HAP-1 (cell line): Measurements from ENCODE around the gene TGFBR1.

Source experiments
- DNase-seq, 2 experiments: peaks; one replicate each; pipeline ENCODE4 v3.0.0-alpha.2; 2016 to 2020; ENCODE audit warnings: low spot score in 2 of 2
- H3K27me3 ChIP-seq: fragments of 250-450 bp; sonication (Bioruptor Pico); 2 replicates; pipeline ENCODE4 v1.5.1; 2020; ENCODE audit warnings: low read depth, mild to moderate bottlenecking, moderate library complexity
- H3K36me3 ChIP-seq: fragments of 250-450 bp; sonication (Bioruptor Pico); replicated peaks from 2 replicates; pipeline ENCODE4 v1.5.1; 2020; ENCODE audit warnings: mild to moderate bottlenecking
- H3K4me1 ChIP-seq: fragments of 250-450 bp; sonication (Bioruptor Pico); 2 replicates; pipeline ENCODE4 v1.5.1; 2020; ENCODE audit warnings: mild to moderate bottlenecking
- H3K4me3 ChIP-seq: fragments of 250-450 bp; sonication (Bioruptor Pico); 2 replicates; pipeline ENCODE4 v1.5.1; 2020; ENCODE audit warnings: mild to moderate bottlenecking, moderate library complexity
- H3K9me3 ChIP-seq: fragments of 250-450 bp; sonication (Bioruptor Pico); 2 replicates; pipeline ENCODE4 v1.5.1; 2020; ENCODE audit warnings: mild to moderate bottlenecking, moderate library complexity
- in situ Hi-C: fragments of 300-500 bp; cut with MboI; formaldehyde crosslinking; loops from 3 replicates; pipeline ENCODE4 v1.14.3; 2020; ENCODE audit warnings: low sequenced_read_pairs, inconsistent platforms, mixed read lengths

Gene TGFBR1

DNA sequence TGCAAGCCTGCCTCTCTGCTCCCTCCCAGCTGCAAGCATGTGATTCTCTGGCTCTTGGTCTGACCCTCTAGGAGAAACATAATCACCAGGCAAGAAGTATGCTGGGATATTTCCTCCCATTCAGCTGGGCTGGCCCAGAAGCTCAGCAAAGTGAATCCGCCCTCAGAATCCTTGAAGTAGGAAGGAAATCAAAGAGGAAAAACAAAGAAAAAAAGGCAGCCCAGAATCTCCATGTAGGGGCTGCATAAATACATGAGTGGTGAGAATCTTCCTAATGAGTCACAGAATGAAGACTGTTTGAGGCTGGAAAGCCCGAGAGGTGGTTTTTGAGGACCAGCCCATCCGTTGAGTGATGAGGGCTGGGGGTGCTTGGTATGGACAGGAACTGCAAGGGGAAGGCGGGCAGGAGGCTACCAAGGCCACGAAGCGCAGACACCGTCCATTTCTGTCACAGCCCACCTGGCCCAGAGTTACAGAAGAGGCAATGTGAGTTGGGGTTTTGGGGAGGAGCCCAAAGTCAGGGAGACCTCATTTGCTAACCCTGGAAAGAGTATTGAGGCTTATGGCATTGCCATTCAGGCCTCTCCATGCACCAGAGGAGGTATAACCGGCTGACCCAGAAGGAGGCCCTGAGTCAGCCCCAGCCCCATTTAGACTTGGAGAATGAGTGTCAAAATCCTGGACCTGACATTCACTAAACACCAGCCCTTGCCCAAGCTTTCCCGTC lies 33.4 kb upstream of the TGFBR1 start:
- H3K27me3 ChIP-seq, result no peaks in the 10 kb centered on the region
- H3K4me1 ChIP-seq, result no peaks in the 10 kb centered on the region
- no peak for DNase-seq
- no peak overlapping the region for H3K4me3 ChIP-seq
- H3K36me3 ChIP-seq, result no peaks in the 10 kb centered on the region
- in situ Hi-C loops, result no loop called here
- H3K9me3 ChIP-seq, result no peaks in the 10 kb centered on the region

DNA sequence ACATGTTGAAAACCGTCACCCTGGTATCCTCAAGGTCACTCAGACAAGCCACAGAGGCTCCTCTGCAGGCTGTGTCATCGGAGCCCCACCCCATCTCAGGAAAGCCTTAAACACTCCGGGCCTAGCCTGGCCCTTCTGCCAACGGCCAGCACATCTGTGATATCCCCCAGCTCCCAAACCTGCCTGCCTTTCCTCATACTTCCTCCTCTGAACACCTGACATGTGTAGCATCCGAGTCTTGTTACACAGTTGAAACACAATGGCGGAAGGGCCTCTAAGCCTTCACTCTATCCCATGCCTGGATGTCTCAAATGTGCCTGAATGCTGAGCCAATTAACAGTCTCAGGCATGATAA lies 32.9 kb upstream of the TGFBR1 start:
- no peaks in the 10 kb centered on the region for H3K4me1 ChIP-seq
- H3K27me3 ChIP-seq, result no peaks in the 10 kb centered on the region
- H3K36me3 ChIP-seq, result no peaks in the 10 kb centered on the region
- H3K4me3 ChIP-seq, result no peak overlapping the region
- in situ Hi-C loops, result no loop called here
- no peak for DNase-seq
- no peaks in the 10 kb centered on the region for H3K9me3 ChIP-seq

DNA sequence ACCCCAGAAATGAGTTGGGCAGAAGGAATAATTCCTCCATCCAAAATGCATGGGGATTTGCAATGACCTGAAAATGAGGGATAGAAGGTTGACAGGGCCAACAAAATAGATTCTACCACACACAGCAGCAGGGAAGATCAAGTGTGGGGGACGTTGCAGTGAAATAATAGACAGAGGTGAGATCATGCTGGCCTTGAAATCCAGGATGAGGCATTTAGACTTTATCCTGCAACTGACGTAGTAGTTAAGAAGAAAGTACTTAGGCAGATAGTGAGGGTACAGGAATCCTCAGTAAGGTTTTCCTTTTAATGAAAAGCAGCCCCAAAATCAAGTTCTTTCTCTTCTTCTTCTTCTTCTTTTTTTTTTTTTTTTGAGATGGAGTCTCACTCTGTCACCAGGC lies 31.6 kb upstream of the TGFBR1 start:
- H3K4me3 ChIP-seq, result no peak overlapping the region
- no peaks in the 10 kb centered on the region for H3K36me3 ChIP-seq
- H3K4me1 ChIP-seq, result no peaks in the 10 kb centered on the region
- in situ Hi-C loops, result no loop called here
- H3K9me3 ChIP-seq, result no peaks in the 10 kb centered on the region
- H3K27me3 ChIP-seq, result no peaks in the 10 kb centered on the region
- DNase-seq, result no peak

DNA sequence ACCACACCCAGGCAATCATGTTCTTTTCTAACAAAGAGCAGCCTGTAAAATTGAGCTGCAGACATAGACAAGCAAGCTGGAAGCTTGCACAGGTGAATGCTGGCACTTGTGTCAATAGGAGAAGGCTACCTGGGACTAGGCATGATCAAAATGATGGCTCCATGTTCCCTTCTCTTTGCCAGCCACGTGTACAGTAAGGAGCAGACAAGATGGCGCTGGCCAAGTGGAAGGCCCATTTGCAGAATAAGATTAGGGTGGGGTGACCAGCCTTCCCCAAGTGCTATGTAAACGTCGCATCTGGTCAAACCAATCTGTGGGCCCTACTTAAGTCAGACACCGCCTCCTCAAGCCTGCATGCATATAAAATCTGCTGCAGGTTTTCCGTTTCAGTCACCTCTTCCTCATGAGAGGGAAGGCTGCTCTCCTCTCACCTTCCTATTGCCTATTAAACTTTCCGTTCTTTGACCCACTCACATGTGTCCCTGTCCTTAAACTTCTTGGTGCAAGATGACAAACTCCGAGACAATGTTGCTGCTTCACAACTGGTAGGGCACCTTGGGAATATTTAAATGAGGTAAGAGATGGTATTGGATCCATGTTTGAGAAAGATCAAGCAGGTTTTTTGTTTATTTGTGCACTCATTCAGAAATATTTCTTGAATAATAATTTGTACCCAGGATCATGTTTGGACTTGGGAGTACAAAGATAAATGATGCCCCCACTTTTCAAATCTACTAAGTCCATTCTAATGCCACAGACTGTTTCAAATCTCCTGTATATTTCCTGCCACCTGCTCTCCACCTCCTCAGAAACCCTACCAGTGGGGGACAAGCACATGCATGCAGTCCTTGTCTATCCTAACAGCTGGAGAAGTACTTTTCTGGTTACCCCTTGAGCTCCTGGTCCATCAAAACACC lies 30.7 kb upstream of the TGFBR1 start:
- no peaks in the 10 kb centered on the region for H3K36me3 ChIP-seq
- H3K4me3 ChIP-seq, result no peak overlapping the region
- no peaks in the 10 kb centered on the region for H3K4me1 ChIP-seq
- DNase-seq, result no peak
- no peaks in the 10 kb centered on the region for H3K9me3 ChIP-seq
- in situ Hi-C loops, result no loop called here
- no peaks in the 10 kb centered on the region for H3K27me3 ChIP-seq

DNA sequence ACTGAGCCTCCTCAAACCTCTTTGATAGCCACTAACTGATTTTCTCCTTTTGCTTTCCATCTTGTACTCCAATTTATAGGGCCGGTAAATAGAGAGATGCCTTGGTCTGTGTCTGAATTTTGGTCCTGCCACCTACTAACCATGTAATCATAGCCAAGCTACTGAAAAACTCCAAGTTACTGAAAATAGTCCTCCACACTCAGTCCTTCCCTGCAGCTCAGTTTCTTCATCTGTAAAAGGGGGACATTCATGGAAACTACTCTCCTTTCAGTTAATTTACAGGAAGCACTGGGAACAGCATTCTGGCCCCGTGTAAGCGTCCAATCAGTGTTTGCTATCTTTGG lies 30.0 kb upstream of the TGFBR1 start:
- H3K4me1 ChIP-seq, result no peaks in the 10 kb centered on the region
- no peak overlapping the region for H3K4me3 ChIP-seq
- H3K36me3 ChIP-seq, result no peaks in the 10 kb centered on the region
- no peaks in the 10 kb centered on the region for H3K27me3 ChIP-seq
- H3K9me3 ChIP-seq, result no peaks in the 10 kb centered on the region
- in situ Hi-C loops, result no loop called here
- DNase-seq, result no peak

DNA sequence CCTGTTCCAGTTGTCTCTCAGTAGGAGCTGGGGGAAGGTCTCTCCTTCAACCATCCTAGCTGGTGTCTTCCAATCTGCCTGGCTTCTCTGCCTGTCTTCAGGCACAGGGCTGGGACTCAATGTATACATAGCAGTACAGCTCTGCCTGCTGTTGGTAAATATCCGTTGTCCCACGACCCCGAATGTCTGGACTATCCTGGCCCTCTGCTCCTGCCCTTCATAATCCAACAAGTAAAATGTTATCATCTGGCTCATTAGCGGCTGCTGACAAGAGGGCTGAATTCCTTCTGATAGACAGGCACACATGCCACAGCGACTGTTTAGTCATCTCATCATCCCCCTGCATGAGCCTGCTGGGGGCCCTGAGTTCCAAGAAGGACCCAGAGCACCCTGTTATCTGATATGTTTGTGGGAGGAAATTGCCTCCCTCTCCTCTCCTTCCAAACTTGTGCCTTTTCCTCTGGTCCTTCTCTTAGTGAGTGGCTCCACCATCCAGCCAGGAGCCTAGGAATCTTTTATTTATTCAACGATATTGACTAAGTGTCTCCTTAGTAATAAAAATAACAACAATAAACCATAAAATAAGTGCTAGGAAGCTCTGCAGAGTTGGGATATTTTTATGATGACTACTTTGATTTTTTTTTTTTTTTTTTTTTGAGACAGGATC lies 29.5 kb upstream of the TGFBR1 start:
- Histone ChIP-seq H3K4me3 (no peak overlapping the region), H3K36me3 (no peaks in the 10 kb centered on the region), H3K27me3 (no peaks in the 10 kb centered on the region), H3K4me1 (no peaks in the 10 kb centered on the region), H3K9me3 (no peaks in the 10 kb centered on the region)
- in situ Hi-C loops, result no loop called here
- no peak for DNase-seq

DNA sequence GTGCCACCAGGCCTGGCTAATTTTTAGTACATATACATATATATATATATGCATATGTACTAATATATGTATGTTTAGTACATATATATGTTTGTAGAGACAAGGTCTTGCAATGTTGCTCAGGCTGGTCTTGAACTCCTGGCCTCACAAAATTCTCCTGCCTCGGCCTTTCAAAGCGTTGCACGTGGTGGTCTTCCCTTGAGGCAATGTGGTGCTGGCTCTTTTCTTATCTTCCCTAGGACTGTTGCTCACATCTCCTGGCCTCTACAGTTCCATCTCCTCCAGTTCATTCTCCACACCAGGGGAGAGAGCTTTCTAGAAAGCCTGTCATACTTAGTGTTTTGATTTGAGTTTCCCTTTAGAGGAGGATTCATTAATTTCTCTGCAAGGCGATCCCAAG lies 28.9 kb upstream of the TGFBR1 start:
- no peaks in the 10 kb centered on the region for H3K27me3 ChIP-seq
- no peaks in the 10 kb centered on the region for H3K9me3 ChIP-seq
- DNase-seq, result no peak
- in situ Hi-C loops, result no loop called here
- H3K36me3 ChIP-seq, result no peaks in the 10 kb centered on the region
- H3K4me1 ChIP-seq, result no peaks in the 10 kb centered on the region
- H3K4me3 ChIP-seq, result no peak overlapping the region

DNA sequence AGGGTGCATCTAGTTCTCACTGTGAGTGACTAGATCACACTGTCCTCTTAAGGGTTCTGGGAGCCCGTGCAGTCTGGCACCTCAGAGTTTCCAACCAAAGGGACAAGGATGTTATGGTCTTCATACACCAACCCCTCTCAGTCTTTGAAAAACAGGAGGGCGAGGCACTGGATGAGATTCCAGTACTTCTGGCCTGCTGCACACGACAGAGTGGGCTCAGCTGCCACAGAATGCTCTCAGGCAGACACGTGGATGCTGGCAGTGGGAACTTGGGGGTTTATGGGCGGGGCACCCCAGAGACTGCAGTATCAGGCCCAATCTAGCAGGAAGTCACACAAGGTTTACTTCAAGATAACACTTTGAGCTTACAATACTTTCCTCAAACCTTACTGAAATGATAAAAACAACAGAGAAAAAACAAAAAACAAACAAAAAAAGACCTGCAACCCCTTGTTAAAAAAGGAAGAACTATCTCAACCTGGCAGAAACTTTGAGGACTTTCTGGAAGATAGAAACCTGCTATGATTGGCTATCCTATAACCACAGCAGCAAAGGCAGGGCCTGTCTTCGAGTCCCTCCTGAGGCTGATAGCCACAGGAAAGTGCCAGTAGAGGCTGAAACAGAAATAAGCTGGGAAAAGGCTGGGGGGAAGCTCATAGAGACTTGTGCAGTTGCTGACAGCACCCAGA lies 28.3 kb upstream of the TGFBR1 start:
- H3K9me3 ChIP-seq, result no peaks in the 10 kb centered on the region
- no peaks in the 10 kb centered on the region for H3K27me3 ChIP-seq
- in situ Hi-C loops, result no loop called here
- no peak for DNase-seq
- H3K4me3 ChIP-seq, result no peak overlapping the region
- H3K36me3 ChIP-seq, result no peaks in the 10 kb centered on the region
- H3K4me1 ChIP-seq, result no peaks in the 10 kb centered on the region

DNA sequence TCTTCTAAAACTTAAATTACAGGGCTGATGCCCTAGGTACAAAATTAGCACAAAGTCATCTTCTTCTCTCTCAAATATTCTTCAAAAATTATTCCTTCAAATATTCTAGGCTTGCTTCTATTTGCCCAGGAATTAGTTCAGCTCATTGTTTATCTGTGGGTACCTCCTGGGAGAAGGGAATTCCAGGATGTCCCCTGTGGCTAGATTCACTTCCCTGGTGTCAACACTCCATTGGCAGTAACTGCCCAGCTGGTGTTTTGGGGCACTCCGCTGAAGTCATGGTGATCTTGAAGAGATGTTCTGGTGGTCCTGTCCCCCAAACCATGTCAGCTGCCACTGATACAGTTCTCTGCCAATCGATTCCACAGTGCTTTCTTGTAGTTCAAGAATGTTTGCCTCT lies 26.2 kb upstream of the TGFBR1 start:
- Histone ChIP-seq H3K9me3 (no peaks in the 10 kb centered on the region), H3K27me3 (no peaks in the 10 kb centered on the region; the same call in 1 of the 2 replicates), H3K36me3 (no peaks in the 10 kb centered on the region), H3K4me1 (no peaks in the 10 kb centered on the region), H3K4me3 (no peak overlapping the region)
- DNase-seq, result no peak
- in situ Hi-C loops, result no loop called here

DNA sequence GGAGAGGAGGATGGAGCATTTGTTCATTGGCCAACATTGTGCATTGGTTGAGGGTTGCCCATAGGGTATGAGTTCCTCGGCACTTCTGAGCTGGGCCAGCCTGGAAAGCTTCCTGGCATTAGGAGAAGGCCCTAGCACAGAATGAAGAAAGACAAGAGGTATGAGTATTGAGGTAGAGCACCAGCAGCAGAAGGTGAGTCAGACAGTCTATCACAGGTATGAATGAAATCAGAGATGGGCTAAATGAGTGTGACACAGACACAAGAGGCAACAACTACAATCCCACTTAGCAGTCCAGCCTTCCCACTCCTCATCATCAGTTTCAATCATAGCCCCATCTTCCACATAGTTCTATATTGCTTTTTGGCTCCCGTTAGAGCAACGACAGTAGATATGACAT lies 25.4 kb upstream of the TGFBR1 start:
- no peak for DNase-seq
- Histone ChIP-seq H3K9me3 (no peaks in the 10 kb centered on the region), H3K4me3 (no peak overlapping the region), H3K27me3 (peaks cover 5% of the 10 kb centered on the region), H3K36me3 (no peaks in the 10 kb centered on the region), H3K4me1 (no peaks in the 10 kb centered on the region)
- in situ Hi-C loops, result no loop called here

DNA sequence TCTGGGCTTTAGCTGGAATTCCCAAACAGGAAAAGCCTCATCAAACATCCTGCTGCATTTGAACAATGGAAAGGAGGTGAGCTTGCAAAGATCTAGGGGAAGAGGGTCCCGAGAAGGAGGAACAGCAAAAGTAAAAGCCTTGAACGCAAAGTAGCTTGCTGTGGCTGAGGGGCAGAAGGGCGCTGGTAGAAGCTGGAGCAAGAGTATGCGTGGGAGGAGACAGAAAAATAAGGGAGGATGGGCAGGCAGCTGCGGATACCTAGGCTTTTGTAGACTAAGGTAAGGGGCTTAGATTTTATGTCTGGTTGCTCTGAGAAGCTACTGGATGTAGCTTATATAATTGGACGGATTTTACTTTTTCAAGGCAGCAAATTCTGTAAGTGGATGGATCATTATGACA lies 21.9 kb upstream of the TGFBR1 start:
- no peak for DNase-seq
- in situ Hi-C loops, result no loop called here
- no peaks in the 10 kb centered on the region for H3K9me3 ChIP-seq
- H3K36me3 ChIP-seq, result no peaks in the 10 kb centered on the region
- no peaks in the 10 kb centered on the region for H3K4me1 ChIP-seq
- peaks cover 5% of the 10 kb centered on the region for H3K27me3 ChIP-seq
- no peak overlapping the region for H3K4me3 ChIP-seq

DNA sequence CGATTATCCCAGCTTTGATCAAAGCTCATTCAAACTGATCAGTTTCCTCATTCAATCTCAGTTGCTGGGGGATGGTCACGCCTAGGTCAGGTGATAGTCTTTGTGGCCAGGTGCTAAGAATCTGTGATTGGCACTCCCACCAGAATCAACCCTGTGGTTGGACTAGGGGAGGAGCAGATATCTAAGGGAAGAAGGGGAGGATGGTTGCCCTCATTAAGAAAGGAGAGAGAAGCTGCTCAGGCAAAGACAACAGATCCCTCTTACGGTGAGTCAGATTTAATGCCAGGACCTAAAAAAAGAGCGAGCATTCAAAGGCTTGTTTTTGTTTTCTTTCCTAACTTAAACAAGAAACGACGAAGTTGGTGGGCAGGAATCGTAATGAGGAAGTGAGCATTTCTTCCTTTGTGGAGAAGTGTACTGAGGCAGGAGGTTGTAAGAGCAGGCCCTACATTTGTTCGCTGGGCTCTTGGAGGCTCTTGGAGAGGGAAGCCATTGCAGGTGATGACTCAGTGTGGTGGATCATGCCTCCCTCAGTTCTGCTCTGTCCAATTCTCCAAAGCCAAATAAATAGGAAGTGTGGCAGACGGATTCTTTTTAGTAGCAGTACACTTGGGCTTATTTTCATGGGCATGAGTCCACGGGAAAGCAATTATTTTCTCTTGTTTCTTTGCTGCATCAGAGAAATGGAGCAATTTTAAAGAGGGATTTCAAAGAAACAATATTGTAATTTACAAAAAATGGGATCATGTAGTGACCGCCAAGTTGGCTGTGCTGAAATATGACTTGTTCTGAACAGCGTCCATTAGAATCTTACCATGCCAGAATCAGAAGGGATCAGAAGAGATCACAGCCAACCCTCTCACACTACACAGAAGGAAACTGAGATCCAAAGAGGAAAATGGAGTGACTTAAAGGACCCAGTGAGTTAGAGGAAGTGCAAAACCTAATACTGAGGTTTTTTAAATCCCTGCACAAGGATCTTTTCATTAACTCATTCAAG lies 18.7 kb upstream of the TGFBR1 start:
- Histone ChIP-seq H3K9me3 (peaks cover 5% of the 10 kb centered on the region; the same call in 1 of the 2 replicates), H3K4me3 (no peak overlapping the region), H3K4me1 (no peaks in the 10 kb centered on the region), H3K27me3 (peaks cover 5% of the 10 kb centered on the region), H3K36me3 (no peaks in the 10 kb centered on the region)
- DNase-seq, result no peak
- in situ Hi-C loops, result no loop called here

DNA sequence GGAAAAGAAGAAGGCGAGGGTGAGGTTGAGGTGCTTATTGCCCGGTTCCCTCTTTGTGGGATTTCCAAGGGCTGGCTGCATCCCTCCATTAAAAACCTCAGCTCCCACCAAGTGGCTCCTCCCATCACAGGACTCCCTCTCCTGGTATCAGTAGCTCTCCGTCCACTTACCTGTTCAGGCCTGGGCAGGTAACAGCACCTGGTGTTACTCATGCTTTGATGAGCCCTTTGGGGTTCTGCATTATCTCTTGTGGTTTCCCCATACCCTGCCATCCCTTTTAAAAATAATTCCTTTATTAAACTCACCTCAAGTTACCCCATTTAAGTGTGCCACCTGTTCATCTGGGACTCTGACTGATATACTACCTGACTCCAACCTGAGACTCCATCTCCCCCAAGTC lies 17.5 kb upstream of the TGFBR1 start:
- H3K36me3 ChIP-seq, result no peaks in the 10 kb centered on the region
- no peaks in the 10 kb centered on the region for H3K4me1 ChIP-seq
- in situ Hi-C loops, result no loop called here
- no peak for DNase-seq
- peaks cover 5% of the 10 kb centered on the region; the same call in 1 of the 2 replicates for H3K9me3 ChIP-seq
- H3K27me3 ChIP-seq, result peaks cover 5% of the 10 kb centered on the region
- H3K4me3 ChIP-seq, result no peak overlapping the region
